ENCODE measurements around the gene FSHR.

- TF ChIP-seq EZH2 (IDR thresholded peaks at IDR 0.05; ENCODE audit: insufficient read depth, poor library complexity, severe bottlenecking): no peak
- no peak for TF ChIP-seq EZH2phosphoT487 (IDR thresholded peaks at IDR 0.05; ENCODE audit: insufficient read depth, low read depth)
Measured at GRCh38 chr2:48941908-48942307, 212.4 kb downstream of the FSHR start.

Measured in GM23248 (cell line).